ENCODE data around the gene TDP2.

GRCh38 chr6:24646771-24647170, 19.9 kb downstream of the TDP2 start:
- TF ChIP-seq CTCF (IDR thresholded peaks at IDR 0.05) (no peak), POLR2A (IDR thresholded peaks at IDR 0.05; ENCODE audit: low read depth) (no peak), POLR2AphosphoS5 (IDR thresholded peaks at IDR 0.05) (no peak), EP300 (IDR thresholded peaks at IDR 0.05) (no peak)
